H54 (cell line): ENCODE results near the gene STRIP1.

Source experiments
- DNase-seq: peaks from one replicate; pipeline ENCODE4 v3.0.0; 2011; ENCODE audit warnings: low spot score, mixed read lengths; ENCODE audit not compliant: insufficient read length
- FAIRE-seq: peaks from 3 replicates; lab custom pipeline; 2011; peaks lifted over from hg19 to GRCh38; lab: Jason Lieb, UNC
- POLR2A ChIP-seq: IDR thresholded peaks from 2 replicates; pipeline ENCODE4 v1.6.1; 2011; ENCODE audit warnings: low read depth, mild to moderate bottlenecking, low read length

Gene STRIP1

GRCh38 chr1:110002695-110003094 lies 31.7 kb upstream of the STRIP1 start:
- peak; percentile 53 for FAIRE-seq
- no peak for DNase-seq
- no peak for TF ChIP-seq POLR2A

GRCh38 chr1:110003747-110004428 lies 30.5 kb upstream of the STRIP1 start:
- FAIRE-seq (peak; percentile 100), DNase-seq (peak; percentile 56)
- TF ChIP-seq POLR2A: no peak

- FAIRE-seq (no peak), DNase-seq (no peak)
- no peak for TF ChIP-seq POLR2A
These were observed 29.8 kb upstream of the STRIP1 start for GRCh38 chr1:110004583-110004982.

GRCh38 chr1:110005971-110006370 lies 28.5 kb upstream of the STRIP1 start:
- no peak for TF ChIP-seq POLR2A
- no peak for DNase-seq
- no peak for FAIRE-seq

GRCh38 chr1:110006516-110006915 lies 27.9 kb upstream of the STRIP1 start:
- FAIRE-seq (peak; percentile 23), DNase-seq (no peak)
- no peak for TF ChIP-seq POLR2A

GRCh38 chr1:110007046-110007830 lies 27.2 kb upstream of the STRIP1 start:
- FAIRE-seq (no peak), DNase-seq (no peak)
- no peak for TF ChIP-seq POLR2A

GRCh38 chr1:110008971-110009565 lies 25.4 kb upstream of the STRIP1 start:
- no peak for TF ChIP-seq POLR2A
- no peak for FAIRE-seq
- DNase-seq: no peak

- FAIRE-seq (peak; percentile 92), DNase-seq (peak; percentile 33)
- no peak for TF ChIP-seq POLR2A
These were observed 22.8 kb upstream of the STRIP1 start for GRCh38 chr1:110011527-110012041.

GRCh38 chr1:110012100-110012780 lies 22.2 kb upstream of the STRIP1 start:
- no peak for FAIRE-seq
- DNase-seq: no peak
- no peak for TF ChIP-seq POLR2A

- no peak for FAIRE-seq
- DNase-seq: no peak
- no peak for TF ChIP-seq POLR2A
These were observed 16.6 kb upstream of the STRIP1 start for GRCh38 chr1:110017792-110018191.

GRCh38 chr1:110018396-110018795 lies 16.0 kb upstream of the STRIP1 start:
- no peak for TF ChIP-seq POLR2A
- no peak for DNase-seq
- no peak for FAIRE-seq

GRCh38 chr1:110019770-110020169 lies 14.7 kb upstream of the STRIP1 start:
- no peak for FAIRE-seq
- DNase-seq: no peak
- no peak for TF ChIP-seq POLR2A

GRCh38 chr1:110021285-110021684 lies 13.1 kb upstream of the STRIP1 start:
- DNase-seq (no peak), FAIRE-seq (no peak)
- no peak for TF ChIP-seq POLR2A
